Lower lobe of right lung (tissue), 2 donors: Measurements from ENCODE around the gene TACC2. TPM values are rescaled to one million over a fixed set of nuclear protein-coding genes. Genes with fewer than 3 reads are reported as not detected.

Experiments
- ATAC-seq, 2 donors: fragments of 200-7000 bp; cut with Tn5 transposase; one replicate each; pipeline ENCODE4 v1.9.1; 2020 to 2022; ENCODE audit warnings: mild to moderate bottlenecking in 2 of 2, moderate library complexity in 2 of 2
- DNase-seq: peaks from one replicate; pipeline ENCODE4 v3.0.0-alpha.2; 2020
- H3K27ac ChIP-seq: fragments of 200-600 bp; one replicate; pipeline ENCODE4 v1.8.0; 2022
- H3K27me3 ChIP-seq: fragments of 200-600 bp; one replicate; pipeline ENCODE4 v1.8.0; 2022; ENCODE audit warnings: low read depth
- H3K36me3 ChIP-seq: fragments of 200-600 bp; one replicate; pipeline ENCODE4 v1.8.0; 2022; ENCODE audit warnings: mild to moderate bottlenecking
- H3K4me1 ChIP-seq: fragments of 200-600 bp; one replicate; pipeline ENCODE4 v1.8.0; 2022
- H3K4me3 ChIP-seq: fragments of 200-600 bp; one replicate; pipeline ENCODE4 v1.8.0; 2022; ENCODE audit warnings: mild to moderate bottlenecking
- H3K9me3 ChIP-seq: fragments of 200-600 bp; one replicate; pipeline ENCODE4 v1.8.0; 2022
- intact Hi-C: fragments of 100-400 bp; cut with DNase I; formaldehyde crosslinking; loops from one replicate; pipeline ENCODE4 v1.11.0; 2022
- total RNA-seq: library from RNA; stranded (reverse); fragmentation: NEBNext Ultra II Directional; extraction: Animal tissue kit (Norgen Biotek cat#: 25700); gene quantifications from one replicate; pipeline ENCODE4 v1.2.1, GENCODE V29; 2021
- TF ChIP-seq, protein P1 (sequence below): fragments of 200-600 bp; IDR thresholded peaks from one replicate; pipeline ENCODE4 v1.8.0; 2022; ENCODE audit warnings: antibody characterized with exemption, mild to moderate bottlenecking
- donor health status: DM: no; HTN: yes; CAD: no; lungs with severe emphysema.

TACC2 gene
- total RNA-seq, 1 donor from 2014 or later = 141 TPM

DNA sequence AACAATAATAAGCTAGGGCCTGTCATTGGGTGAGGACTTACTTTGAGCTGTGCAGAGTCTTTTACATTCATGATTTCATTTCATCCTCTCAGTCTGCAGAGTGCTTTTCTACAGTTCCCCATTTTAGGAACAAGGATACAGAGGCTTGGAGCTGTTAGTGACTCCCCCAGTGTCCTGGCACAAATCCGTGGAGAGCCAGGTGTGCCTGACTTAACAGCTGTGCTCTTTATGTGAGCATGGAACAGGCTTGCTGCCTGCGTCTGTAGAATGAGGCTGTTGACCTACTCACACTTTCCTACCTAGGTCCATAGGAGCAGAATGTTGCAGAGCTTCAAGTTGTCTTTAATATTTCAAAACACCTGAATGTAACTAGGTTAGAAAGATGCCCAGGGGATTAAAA, 231.8 kb downstream of the TACC2 start:
- Histone ChIP-seq H3K4me1 (no peaks in the 10 kb centered on the region), H3K4me3 (no peak overlapping the region), H3K27ac (no peak overlapping the region), H3K36me3 (peaks cover 98% of the 10 kb centered on the region), H3K9me3 (no peaks in the 10 kb centered on the region), H3K27me3 (no peaks in the 10 kb centered on the region)
- no peak for ATAC-seq
- TF ChIP-seq, protein P1, sequence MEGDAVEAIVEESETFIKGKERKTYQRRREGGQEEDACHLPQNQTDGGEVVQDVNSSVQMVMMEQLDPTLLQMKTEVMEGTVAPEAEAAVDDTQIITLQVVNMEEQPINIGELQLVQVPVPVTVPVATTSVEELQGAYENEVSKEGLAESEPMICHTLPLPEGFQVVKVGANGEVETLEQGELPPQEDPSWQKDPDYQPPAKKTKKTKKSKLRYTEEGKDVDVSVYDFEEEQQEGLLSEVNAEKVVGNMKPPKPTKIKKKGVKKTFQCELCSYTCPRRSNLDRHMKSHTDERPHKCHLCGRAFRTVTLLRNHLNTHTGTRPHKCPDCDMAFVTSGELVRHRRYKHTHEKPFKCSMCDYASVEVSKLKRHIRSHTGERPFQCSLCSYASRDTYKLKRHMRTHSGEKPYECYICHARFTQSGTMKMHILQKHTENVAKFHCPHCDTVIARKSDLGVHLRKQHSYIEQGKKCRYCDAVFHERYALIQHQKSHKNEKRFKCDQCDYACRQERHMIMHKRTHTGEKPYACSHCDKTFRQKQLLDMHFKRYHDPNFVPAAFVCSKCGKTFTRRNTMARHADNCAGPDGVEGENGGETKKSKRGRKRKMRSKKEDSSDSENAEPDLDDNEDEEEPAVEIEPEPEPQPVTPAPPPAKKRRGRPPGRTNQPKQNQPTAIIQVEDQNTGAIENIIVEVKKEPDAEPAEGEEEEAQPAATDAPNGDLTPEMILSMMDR = no peak
- intact Hi-C loops = no loop called here
- DNase-seq = no peak

DNA sequence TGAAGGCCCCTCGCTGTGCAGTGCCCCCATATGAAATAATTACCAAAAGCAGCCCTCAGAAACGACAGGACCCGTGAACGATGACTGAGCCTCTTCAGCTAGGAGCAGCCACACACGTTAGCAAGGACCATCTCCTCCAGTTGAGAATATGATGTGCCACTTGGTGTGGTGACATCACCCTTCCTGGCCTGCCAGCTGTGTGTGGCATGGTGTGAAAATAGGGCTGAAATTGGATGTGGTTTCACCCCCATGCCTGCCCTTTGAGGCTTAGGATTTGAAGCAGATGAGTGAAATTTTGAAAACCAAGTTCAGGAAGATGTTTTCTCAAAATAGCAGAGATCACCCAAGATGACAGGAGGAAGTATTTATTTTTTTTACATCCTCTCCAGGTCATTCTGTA, 233.0 kb downstream of the TACC2 start:
- Histone ChIP-seq H3K27me3 (no peaks in the 10 kb centered on the region), H3K27ac (no peak overlapping the region), H3K4me3 (no peak overlapping the region), H3K36me3 (peaks cover 99% of the 10 kb centered on the region), H3K9me3 (no peaks in the 10 kb centered on the region), H3K4me1 (no peaks in the 10 kb centered on the region)
- DNase-seq = no peak
- TF ChIP-seq, protein P1 = no peak
- intact Hi-C loops = no loop called here
- ATAC-seq = no peak

DNA sequence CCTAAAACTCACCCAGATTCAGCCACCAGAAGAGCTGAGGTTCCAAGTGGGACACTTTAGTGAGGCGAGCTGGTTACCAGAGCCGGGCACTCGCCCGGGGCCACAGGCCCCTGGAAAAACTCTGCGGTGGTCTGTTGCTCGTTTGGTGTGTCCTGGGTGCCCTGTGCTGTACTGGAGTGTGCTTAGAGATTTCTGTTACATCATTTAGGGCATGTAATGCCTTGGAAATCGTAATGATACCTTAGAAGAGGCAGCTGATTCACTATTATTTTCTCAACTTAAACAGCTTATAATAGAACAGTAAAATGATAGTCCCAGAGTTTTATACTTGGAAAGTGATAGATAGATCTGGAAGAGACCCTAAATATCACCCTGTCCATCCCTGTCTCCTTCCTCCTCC, 233.7 kb downstream of the TACC2 start:
- no peak for ATAC-seq
- no peak for DNase-seq
- Histone ChIP-seq H3K9me3 (no peaks in the 10 kb centered on the region), H3K27ac (no peak overlapping the region), H3K36me3 (peaks cover 99% of the 10 kb centered on the region), H3K4me3 (no peak overlapping the region), H3K27me3 (no peaks in the 10 kb centered on the region), H3K4me1 (no peaks in the 10 kb centered on the region)
- intact Hi-C loops = no loop called here
- TF ChIP-seq, protein P1 = no peak

DNA sequence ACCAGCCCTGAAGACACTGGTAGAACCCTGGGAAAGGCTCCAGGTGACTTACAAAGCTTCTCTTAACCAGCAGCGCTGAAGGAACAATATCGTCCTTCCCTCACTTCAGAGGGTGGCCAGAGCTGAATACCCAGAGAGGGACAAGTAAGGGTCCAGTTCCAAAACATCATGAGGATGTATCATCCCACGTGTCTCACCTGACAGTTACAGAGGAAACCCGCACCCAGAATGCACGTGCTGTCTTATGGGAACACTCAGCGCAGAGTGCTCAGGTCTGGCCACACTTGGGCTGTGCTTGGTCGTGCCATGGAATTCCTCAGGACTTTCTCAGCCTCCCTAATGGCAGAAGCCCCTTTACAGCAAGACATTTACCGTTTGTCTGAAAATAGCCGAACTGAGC, 235.2 kb downstream of the TACC2 start:
- peaks cover 99% of the 10 kb centered on the region for H3K36me3 ChIP-seq
- no peak for ATAC-seq
- intact Hi-C loops = no loop called here
- H3K4me1 ChIP-seq = no peaks in the 10 kb centered on the region
- no peak overlapping the region for H3K4me3 ChIP-seq
- no peaks in the 10 kb centered on the region for H3K9me3 ChIP-seq
- TF ChIP-seq, protein P1 = no peak
- no peaks in the 10 kb centered on the region for H3K27me3 ChIP-seq
- no peak overlapping the region for H3K27ac ChIP-seq
- no peak for DNase-seq

DNA sequence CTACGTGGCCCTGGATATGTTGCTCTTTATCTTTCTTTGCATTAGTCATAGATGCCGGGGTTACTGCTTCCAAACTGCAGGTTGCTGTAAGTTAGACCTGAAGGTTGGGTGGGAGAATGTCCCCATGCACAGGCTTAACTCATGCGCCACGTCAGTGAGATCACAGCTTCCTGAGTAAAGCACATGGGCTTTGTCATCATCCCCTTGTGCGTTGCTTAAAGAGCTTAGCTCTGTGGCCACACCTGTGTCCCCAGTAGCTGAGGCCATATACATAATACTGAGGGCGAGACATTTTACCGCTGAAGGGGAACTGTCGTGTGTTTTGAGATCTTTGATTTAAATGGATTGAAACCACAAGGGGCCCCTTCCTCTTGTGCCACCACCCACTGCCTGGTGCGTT, 236.4 kb downstream of the TACC2 start:
- no peak overlapping the region for H3K4me3 ChIP-seq
- H3K9me3 ChIP-seq = no peaks in the 10 kb centered on the region
- H3K27ac ChIP-seq = no peak overlapping the region
- H3K27me3 ChIP-seq = no peaks in the 10 kb centered on the region
- intact Hi-C loops = no loop called here
- no peaks in the 10 kb centered on the region for H3K4me1 ChIP-seq
- no peak for DNase-seq
- TF ChIP-seq, protein P1 = no peak
- peaks cover 99% of the 10 kb centered on the region for H3K36me3 ChIP-seq
- no peak for ATAC-seq

DNA sequence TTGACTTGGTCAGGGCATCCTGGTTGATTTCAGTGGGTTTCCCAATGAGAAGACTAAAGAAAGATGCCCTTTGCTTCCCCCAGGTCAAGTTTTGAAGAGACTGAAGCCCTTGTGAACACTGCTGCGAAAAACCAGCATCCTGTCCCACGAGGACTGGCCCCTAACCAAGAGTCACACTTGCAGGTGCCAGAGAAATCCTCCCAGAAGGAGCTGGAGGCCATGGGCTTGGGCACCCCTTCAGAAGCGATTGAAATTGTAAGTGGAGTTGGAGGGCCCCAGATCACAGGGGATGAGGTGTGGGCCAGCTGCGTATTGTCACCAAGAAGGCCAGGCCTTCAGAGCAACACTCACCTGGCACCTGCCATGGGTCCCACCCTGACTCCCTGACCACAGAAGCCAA, 238.8 kb downstream of the TACC2 start:
- peaks cover 99% of the 10 kb centered on the region for H3K36me3 ChIP-seq
- TF ChIP-seq, protein P1 = no peak
- intact Hi-C loops = no loop called here
- H3K4me3 ChIP-seq = no peak overlapping the region
- H3K27me3 ChIP-seq = no peaks in the 10 kb centered on the region
- ATAC-seq (no peak), DNase-seq (no peak)
- no peaks in the 10 kb centered on the region for H3K4me1 ChIP-seq
- H3K9me3 ChIP-seq = no peaks in the 10 kb centered on the region
- H3K27ac ChIP-seq = no peak overlapping the region
